ENCODE data around the gene ERG.

DNA sequence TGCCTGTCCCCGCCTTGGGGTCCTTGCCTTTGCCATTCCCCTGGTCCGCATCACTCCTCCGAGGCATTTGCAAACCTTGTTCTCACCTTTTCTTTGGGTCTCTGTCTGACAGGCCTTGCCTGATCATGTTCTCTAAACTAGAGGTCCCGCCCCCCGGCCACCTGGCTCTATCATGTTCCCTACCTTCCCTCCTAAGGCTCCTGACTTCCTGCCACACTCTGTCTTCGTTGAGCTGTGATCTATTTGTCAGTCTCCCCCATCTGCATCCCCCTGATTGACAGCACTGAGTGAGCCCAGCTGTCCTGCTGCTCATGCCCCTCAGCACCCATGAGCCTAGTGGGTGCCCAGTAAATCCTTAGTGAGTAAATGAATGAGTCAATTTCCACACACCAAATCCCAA, 22.8 kb downstream of the ERG start:
- TF ChIP-seq, protein P1, sequence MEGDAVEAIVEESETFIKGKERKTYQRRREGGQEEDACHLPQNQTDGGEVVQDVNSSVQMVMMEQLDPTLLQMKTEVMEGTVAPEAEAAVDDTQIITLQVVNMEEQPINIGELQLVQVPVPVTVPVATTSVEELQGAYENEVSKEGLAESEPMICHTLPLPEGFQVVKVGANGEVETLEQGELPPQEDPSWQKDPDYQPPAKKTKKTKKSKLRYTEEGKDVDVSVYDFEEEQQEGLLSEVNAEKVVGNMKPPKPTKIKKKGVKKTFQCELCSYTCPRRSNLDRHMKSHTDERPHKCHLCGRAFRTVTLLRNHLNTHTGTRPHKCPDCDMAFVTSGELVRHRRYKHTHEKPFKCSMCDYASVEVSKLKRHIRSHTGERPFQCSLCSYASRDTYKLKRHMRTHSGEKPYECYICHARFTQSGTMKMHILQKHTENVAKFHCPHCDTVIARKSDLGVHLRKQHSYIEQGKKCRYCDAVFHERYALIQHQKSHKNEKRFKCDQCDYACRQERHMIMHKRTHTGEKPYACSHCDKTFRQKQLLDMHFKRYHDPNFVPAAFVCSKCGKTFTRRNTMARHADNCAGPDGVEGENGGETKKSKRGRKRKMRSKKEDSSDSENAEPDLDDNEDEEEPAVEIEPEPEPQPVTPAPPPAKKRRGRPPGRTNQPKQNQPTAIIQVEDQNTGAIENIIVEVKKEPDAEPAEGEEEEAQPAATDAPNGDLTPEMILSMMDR (IDR thresholded peaks at IDR 0.05; ENCODE audit: low read depth, low read length) = no peak
- TF ChIP-seq, protein P2, sequence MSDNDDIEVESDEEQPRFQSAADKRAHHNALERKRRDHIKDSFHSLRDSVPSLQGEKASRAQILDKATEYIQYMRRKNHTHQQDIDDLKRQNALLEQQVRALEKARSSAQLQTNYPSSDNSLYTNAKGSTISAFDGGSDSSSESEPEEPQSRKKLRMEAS (IDR thresholded peaks at IDR 0.05; ENCODE audit: low read depth, low read length) = no peak
- TF ChIP-seq POLR2A (IDR thresholded peaks at IDR 0.05; ENCODE audit: extremely low read depth, insufficient read length) (no peak), MYC (IDR thresholded peaks at IDR 0.05; ENCODE audit: low read depth, low read length) (no peak)
